Neural cell (in vitro differentiated cells): ENCODE measurements around the gene RAPGEF5. TPM values are rescaled to one million over a fixed set of nuclear protein-coding genes. Genes with fewer than 3 reads are reported as not detected.

ENCODE experiments used
- H2AFZ ChIP-seq: fragments of 200-600, 300-800 bp; sonication (generic), shearing (Covaris generic); 2 replicates; pipeline ENCODE4 v1.6.0; 2014; ENCODE audit warnings: low read depth, mild to moderate bottlenecking, antibody characterized with exemption, low read length, moderate library complexity
- H3F3A ChIP-seq: fragments of 200-600 bp; shearing (Covaris generic); 2 replicates; pipeline ENCODE4 v1.6.1; 2016; ENCODE audit warnings: mild to moderate bottlenecking, moderate library complexity, mixed read lengths, antibody characterized with exemption, low read length; ENCODE audit not compliant: insufficient read depth, poor library complexity, severe bottlenecking
- H3K27ac ChIP-seq: fragments of 200-600, 300-800 bp; sonication (generic), shearing (Covaris generic); 2 replicates; pipeline ENCODE4 v1.5.1; 2014; ENCODE audit warnings: mild to moderate bottlenecking, low read length, moderate library complexity
- H3K27me3 ChIP-seq: fragments of 300-800, 200-600 bp; sonication (generic), shearing (Covaris generic); 2 replicates; pipeline ENCODE4 v1.6.0; 2014; ENCODE audit warnings: mild to moderate bottlenecking, low read depth, low read length, moderate library complexity; ENCODE audit not compliant: insufficient read depth
- H3K36me3 ChIP-seq: fragments of 300-800, 200-600 bp; sonication (generic), shearing (Covaris generic); 2 replicates; pipeline ENCODE4 v1.5.1; 2014; ENCODE audit warnings: mild to moderate bottlenecking, antibody characterized with exemption, low read length, moderate library complexity; ENCODE audit not compliant: insufficient read depth
- H3K4me2 ChIP-seq: fragments of 300-800, 200-600 bp; sonication (generic), shearing (Covaris generic); 2 replicates; pipeline ENCODE4 v1.6.0; 2014; ENCODE audit warnings: mild to moderate bottlenecking, low read length
- H3K4me3 ChIP-seq: fragments of 300-800, 200-600 bp; sonication (generic), shearing (Covaris generic); 2 replicates; pipeline ENCODE4 v1.5.1; 2014; ENCODE audit warnings: mild to moderate bottlenecking, low read length, moderate library complexity
- H3K79me2 ChIP-seq: fragments of 200-600 bp; shearing (Covaris generic); replicated peaks from 2 replicates; pipeline ENCODE4 v1.6.0; 2014; ENCODE audit warnings: mild to moderate bottlenecking, low read length, moderate library complexity; ENCODE audit not compliant: insufficient read depth
- H3K9ac ChIP-seq: fragments of 300-800, 200-600 bp; sonication (generic), shearing (Covaris generic); 2 replicates; pipeline ENCODE4 v1.6.1; 2016; ENCODE audit warnings: mild to moderate bottlenecking, low read length, mixed read lengths
- H3K9me2 ChIP-seq: fragments of 200-600 bp; shearing (Covaris generic); 2 replicates; pipeline ENCODE4 v1.6.1; 2016; ENCODE audit warnings: mild to moderate bottlenecking, low read length, mixed read lengths; ENCODE audit not compliant: insufficient read depth
- H3K9me3 ChIP-seq: fragments of 200-600, 300-800 bp; sonication (generic), shearing (Covaris generic); 2 replicates; pipeline ENCODE4 v1.6.1; 2016; ENCODE audit warnings: mild to moderate bottlenecking, mixed run types, low read length, moderate library complexity, mixed read lengths
- H4K20me1 ChIP-seq: fragments of 200-600 bp; shearing (Covaris generic); 2 replicates; pipeline ENCODE4 v1.6.1; 2016; ENCODE audit warnings: mild to moderate bottlenecking, mixed run types; ENCODE audit not compliant: insufficient read depth
- CTCF ChIP-seq: fragments of 450-650 bp; IDR thresholded peaks from 2 replicates; pipeline ENCODE4 v1.5.1; 2014; ENCODE audit warnings: antibody characterized with exemption, mild to moderate bottlenecking, moderate library complexity; ENCODE audit not compliant: poor library complexity, severe bottlenecking
- EP300 ChIP-seq: fragments of 450-650 bp; conservative IDR thresholded peaks from 2 replicates; pipeline ENCODE4 v1.6.1; 2014; ENCODE audit warnings: antibody characterized with exemption, mild to moderate bottlenecking, moderate library complexity; ENCODE audit not compliant: poor library complexity, severe bottlenecking
- EZH2 ChIP-seq: fragments of 200-600, 300-800 bp; shearing (Covaris generic), sonication (generic); IDR thresholded peaks from 2 replicates; pipeline ENCODE4 v1.6.1; 2014; ENCODE audit warnings: antibody characterized with exemption, low read length, borderline replicate concordance, mild to moderate bottlenecking; ENCODE audit not compliant: insufficient read depth, poor library complexity, severe bottlenecking
- MXI1 ChIP-seq: fragments of 450-650 bp; conservative IDR thresholded peaks from 2 replicates; pipeline ENCODE4 v1.6.1; 2014; ENCODE audit warnings: antibody characterized with exemption, mild to moderate bottlenecking; ENCODE audit not compliant: poor library complexity, severe bottlenecking
- POLR2AphosphoS5 ChIP-seq: IDR thresholded peaks from 2 replicates; pipeline ENCODE4 v1.6.1; 2012
- RAD21 ChIP-seq: fragments of 450-650 bp; conservative IDR thresholded peaks from 2 replicates; pipeline ENCODE4 v1.6.1; 2014; ENCODE audit warnings: antibody characterized with exemption, mild to moderate bottlenecking, moderate library complexity
- REST ChIP-seq: IDR thresholded peaks from 2 replicates; pipeline ENCODE4 v1.6.1; 2012; ENCODE audit warnings: borderline replicate concordance
- SMC3 ChIP-seq: fragments of 450-650 bp; conservative IDR thresholded peaks from 2 replicates; pipeline ENCODE4 v1.6.1; 2014; ENCODE audit warnings: antibody characterized with exemption, mild to moderate bottlenecking, moderate library complexity; ENCODE audit not compliant: poor library complexity
- TAF1 ChIP-seq: IDR thresholded peaks from 2 replicates; pipeline ENCODE4 v1.6.1; 2012; ENCODE audit warnings: low read depth
- polyA plus RNA-seq: library from polyadenylated mRNA; depleted of rRNA; stranded (reverse); fragments of >200 nt; gene quantifications from 2 replicates; pipeline ENCODE4 v1.2.3, GENCODE V29; 2014

The RAPGEF5 gene
- polyA plus RNA-seq, 1 donor from 2014 or later = 48.0 TPM

- H3K27ac ChIP-seq = no peak overlapping the region
- H3K4me3 ChIP-seq = no peak overlapping the region
- no peaks in the 10 kb centered on the region for H3K27me3 ChIP-seq
- H4K20me1 ChIP-seq = no peaks in the 10 kb centered on the region
- no peak overlapping the region for H3K4me2 ChIP-seq
- no peaks in the 10 kb centered on the region for H3K79me2 ChIP-seq
- no peak overlapping the region for H3K9ac ChIP-seq
- H3F3A ChIP-seq = no peaks in the 10 kb centered on the region
- no peaks in the 10 kb centered on the region for H3K9me3 ChIP-seq
- H3K9me2 ChIP-seq = no peaks in the 10 kb centered on the region
- TF ChIP-seq RAD21 (no peak), CTCF (no peak)
- no peak overlapping the region for H2AFZ ChIP-seq
- no peaks in the 10 kb centered on the region for H3K36me3 ChIP-seq
Observed at GRCh38 chr7:22110881-22111280, 246.1 kb downstream of the RAPGEF5 start.

- no peaks in the 10 kb centered on the region for H3K9me3 ChIP-seq
- H3K79me2 ChIP-seq = no peaks in the 10 kb centered on the region
- no peaks in the 10 kb centered on the region for H3K36me3 ChIP-seq
- H3K9ac ChIP-seq = no peak overlapping the region
- H4K20me1 ChIP-seq = no peaks in the 10 kb centered on the region
- H3K9me2 ChIP-seq = no peaks in the 10 kb centered on the region
- H2AFZ ChIP-seq = no peak overlapping the region
- no peak overlapping the region for H3K27ac ChIP-seq
- no peaks in the 10 kb centered on the region for H3K27me3 ChIP-seq
- no peak overlapping the region for H3K4me3 ChIP-seq
- no peaks in the 10 kb centered on the region for H3F3A ChIP-seq
- no peak overlapping the region for H3K4me2 ChIP-seq
- TF ChIP-seq TAF1 (no peak), EP300 (no peak), MXI1 (no peak), SMC3 (peak; percentile 100), REST (no peak), EZH2 (no peak), CTCF (peak; percentile 99), RAD21 (peak; percentile 100), POLR2AphosphoS5 (no peak)
Observed at GRCh38 chr7:22110227-22110839, 246.6 kb downstream of the RAPGEF5 start.
